NCI-H2196 (cell line): Measurements from ENCODE around the gene BBC3.

Experiments
- DNase-seq: peaks from one replicate; lab custom pipeline; 2025; ENCODE audit not compliant: unreplicated experiment; lab: John Stamatoyannopoulos, UW

BBC3 gene

GRCh38 chr19:47197141-47197540, 33.9 kb downstream of the BBC3 start:
- DNase-seq, result no peak

- DNase-seq, result no peak
Observed at GRCh38 chr19:47195434-47195833, 35.6 kb downstream of the BBC3 start.

- DNase-seq, result peak; percentile 91
Observed at GRCh38 chr19:47190167-47190727, 40.8 kb downstream of the BBC3 start.

GRCh38 chr19:47188507-47189033, 42.4 kb downstream of the BBC3 start:
- DNase-seq, result no peak

- DNase-seq, result no peak
Observed at GRCh38 chr19:47187797-47188196, 43.2 kb downstream of the BBC3 start.

GRCh38 chr19:47187335-47187655, 43.7 kb downstream of the BBC3 start:
- DNase-seq, result no peak

GRCh38 chr19:47186446-47187334, 44.3 kb downstream of the BBC3 start:
- no peak for DNase-seq

GRCh38 chr19:47183601-47184000, 47.4 kb downstream of the BBC3 start:
- DNase-seq, result no peak

GRCh38 chr19:47179653-47180310, 51.2 kb downstream of the BBC3 start:
- no peak for DNase-seq

- no peak for DNase-seq
Observed at GRCh38 chr19:47176627-47177090, 54.3 kb downstream of the BBC3 start.

GRCh38 chr19:47176071-47176626, 54.9 kb downstream of the BBC3 start:
- DNase-seq, result no peak

GRCh38 chr19:47172666-47173455, 58.1 kb downstream of the BBC3 start:
- no peak for DNase-seq
